Neural cell (in vitro differentiated cells): ENCODE measurements around the gene ROS1. TPM values are rescaled to one million over a fixed set of nuclear protein-coding genes. Genes with fewer than 3 reads are reported as not detected.

ENCODE experiments used
- H2AFZ ChIP-seq: fragments of 200-600, 300-800 bp; sonication (generic), shearing (Covaris generic); 2 replicates; pipeline ENCODE4 v1.6.0; 2014; ENCODE audit warnings: low read depth, mild to moderate bottlenecking, antibody characterized with exemption, low read length, moderate library complexity
- H3F3A ChIP-seq: fragments of 200-600 bp; shearing (Covaris generic); 2 replicates; pipeline ENCODE4 v1.6.1; 2016; ENCODE audit warnings: mild to moderate bottlenecking, moderate library complexity, mixed read lengths, antibody characterized with exemption, low read length; ENCODE audit not compliant: insufficient read depth, poor library complexity, severe bottlenecking
- H3K27ac ChIP-seq: fragments of 200-600, 300-800 bp; sonication (generic), shearing (Covaris generic); 2 replicates; pipeline ENCODE4 v1.5.1; 2014; ENCODE audit warnings: mild to moderate bottlenecking, low read length, moderate library complexity
- H3K27me3 ChIP-seq: fragments of 300-800, 200-600 bp; sonication (generic), shearing (Covaris generic); 2 replicates; pipeline ENCODE4 v1.6.0; 2014; ENCODE audit warnings: mild to moderate bottlenecking, low read depth, low read length, moderate library complexity; ENCODE audit not compliant: insufficient read depth
- H3K36me3 ChIP-seq: fragments of 300-800, 200-600 bp; sonication (generic), shearing (Covaris generic); 2 replicates; pipeline ENCODE4 v1.5.1; 2014; ENCODE audit warnings: mild to moderate bottlenecking, antibody characterized with exemption, low read length, moderate library complexity; ENCODE audit not compliant: insufficient read depth
- H3K4me2 ChIP-seq: fragments of 300-800, 200-600 bp; sonication (generic), shearing (Covaris generic); 2 replicates; pipeline ENCODE4 v1.6.0; 2014; ENCODE audit warnings: mild to moderate bottlenecking, low read length
- H3K4me3 ChIP-seq: fragments of 300-800, 200-600 bp; sonication (generic), shearing (Covaris generic); 2 replicates; pipeline ENCODE4 v1.5.1; 2014; ENCODE audit warnings: mild to moderate bottlenecking, low read length, moderate library complexity
- H3K79me2 ChIP-seq: fragments of 200-600 bp; shearing (Covaris generic); replicated peaks from 2 replicates; pipeline ENCODE4 v1.6.0; 2014; ENCODE audit warnings: mild to moderate bottlenecking, low read length, moderate library complexity; ENCODE audit not compliant: insufficient read depth
- H3K9ac ChIP-seq: fragments of 300-800, 200-600 bp; sonication (generic), shearing (Covaris generic); 2 replicates; pipeline ENCODE4 v1.6.1; 2016; ENCODE audit warnings: mild to moderate bottlenecking, low read length, mixed read lengths
- H3K9me2 ChIP-seq: fragments of 200-600 bp; shearing (Covaris generic); 2 replicates; pipeline ENCODE4 v1.6.1; 2016; ENCODE audit warnings: mild to moderate bottlenecking, low read length, mixed read lengths; ENCODE audit not compliant: insufficient read depth
- H3K9me3 ChIP-seq: fragments of 200-600, 300-800 bp; sonication (generic), shearing (Covaris generic); 2 replicates; pipeline ENCODE4 v1.6.1; 2016; ENCODE audit warnings: mild to moderate bottlenecking, mixed run types, low read length, moderate library complexity, mixed read lengths
- H4K20me1 ChIP-seq: fragments of 200-600 bp; shearing (Covaris generic); 2 replicates; pipeline ENCODE4 v1.6.1; 2016; ENCODE audit warnings: mild to moderate bottlenecking, mixed run types; ENCODE audit not compliant: insufficient read depth
- CTCF ChIP-seq: fragments of 450-650 bp; IDR thresholded peaks from 2 replicates; pipeline ENCODE4 v1.5.1; 2014; ENCODE audit warnings: antibody characterized with exemption, mild to moderate bottlenecking, moderate library complexity; ENCODE audit not compliant: poor library complexity, severe bottlenecking
- EP300 ChIP-seq: fragments of 450-650 bp; conservative IDR thresholded peaks from 2 replicates; pipeline ENCODE4 v1.6.1; 2014; ENCODE audit warnings: antibody characterized with exemption, mild to moderate bottlenecking, moderate library complexity; ENCODE audit not compliant: poor library complexity, severe bottlenecking
- EZH2 ChIP-seq: fragments of 200-600, 300-800 bp; shearing (Covaris generic), sonication (generic); IDR thresholded peaks from 2 replicates; pipeline ENCODE4 v1.6.1; 2014; ENCODE audit warnings: antibody characterized with exemption, low read length, borderline replicate concordance, mild to moderate bottlenecking; ENCODE audit not compliant: insufficient read depth, poor library complexity, severe bottlenecking
- MXI1 ChIP-seq: fragments of 450-650 bp; conservative IDR thresholded peaks from 2 replicates; pipeline ENCODE4 v1.6.1; 2014; ENCODE audit warnings: antibody characterized with exemption, mild to moderate bottlenecking; ENCODE audit not compliant: poor library complexity, severe bottlenecking
- POLR2AphosphoS5 ChIP-seq: IDR thresholded peaks from 2 replicates; pipeline ENCODE4 v1.6.1; 2012
- RAD21 ChIP-seq: fragments of 450-650 bp; conservative IDR thresholded peaks from 2 replicates; pipeline ENCODE4 v1.6.1; 2014; ENCODE audit warnings: antibody characterized with exemption, mild to moderate bottlenecking, moderate library complexity
- SMC3 ChIP-seq: fragments of 450-650 bp; conservative IDR thresholded peaks from 2 replicates; pipeline ENCODE4 v1.6.1; 2014; ENCODE audit warnings: antibody characterized with exemption, mild to moderate bottlenecking, moderate library complexity; ENCODE audit not compliant: poor library complexity
- TAF1 ChIP-seq: IDR thresholded peaks from 2 replicates; pipeline ENCODE4 v1.6.1; 2012; ENCODE audit warnings: low read depth
- polyA plus RNA-seq: library from polyadenylated mRNA; depleted of rRNA; stranded (reverse); fragments of >200 nt; gene quantifications from 2 replicates; pipeline ENCODE4 v1.2.3, GENCODE V29; 2014
- TF ChIP-seq, protein P1 (sequence below): IDR thresholded peaks from 2 replicates; pipeline ENCODE4 v1.6.1; 2012; ENCODE audit warnings: borderline replicate concordance

ROS1 gene
- polyA plus RNA-seq, 1 donor from 2014 or later = not detected

DNA sequence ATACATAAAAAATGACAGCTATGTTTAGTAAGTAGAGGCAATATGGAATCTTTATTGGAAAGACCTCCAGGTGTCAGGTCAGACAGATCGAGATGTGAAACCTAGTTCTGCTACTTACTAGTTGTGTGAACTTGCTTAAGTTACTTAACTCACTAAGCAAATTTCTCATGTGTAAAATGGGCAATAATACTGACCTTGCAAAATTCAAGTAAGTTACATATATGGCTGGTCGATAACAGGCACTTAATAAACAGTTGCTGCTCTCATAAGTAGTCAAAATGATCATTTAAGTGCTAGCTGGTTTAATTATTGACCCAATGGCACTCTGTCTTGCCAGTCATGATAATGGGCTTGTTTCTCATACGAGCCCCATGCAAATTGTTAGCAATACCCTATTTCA is 114.4 kb downstream of the ROS1 start:
- H3K9ac ChIP-seq = no peak overlapping the region
- H3K9me3 ChIP-seq = no peaks in the 10 kb centered on the region
- no peak overlapping the region for H3K4me3 ChIP-seq
- no peak overlapping the region for H3K27ac ChIP-seq
- H3K27me3 ChIP-seq = no peaks in the 10 kb centered on the region
- no peak for TF ChIP-seq POLR2AphosphoS5
- H3K79me2 ChIP-seq = no peaks in the 10 kb centered on the region
- no peak overlapping the region for H3K4me2 ChIP-seq
- H3F3A ChIP-seq = no peaks in the 10 kb centered on the region
- no peaks in the 10 kb centered on the region for H3K9me2 ChIP-seq
- H4K20me1 ChIP-seq = no peaks in the 10 kb centered on the region
- no peaks in the 10 kb centered on the region for H3K36me3 ChIP-seq
- no peak overlapping the region for H2AFZ ChIP-seq

GRCh38 chr6:117309611-117310010 is 116.1 kb downstream of the ROS1 start:
- Histone ChIP-seq H3K9me3 (no peaks in the 10 kb centered on the region), H3K9me2 (no peaks in the 10 kb centered on the region), H4K20me1 (no peaks in the 10 kb centered on the region), H2AFZ (no peak overlapping the region), H3K27me3 (no peaks in the 10 kb centered on the region), H3K9ac (no peak overlapping the region), H3K4me3 (no peak overlapping the region), H3K79me2 (no peaks in the 10 kb centered on the region), H3F3A (no peaks in the 10 kb centered on the region), H3K27ac (no peak overlapping the region), H3K36me3 (no peaks in the 10 kb centered on the region), H3K4me2 (no peak overlapping the region)
- TF ChIP-seq TAF1 (no peak), EZH2 (no peak), POLR2AphosphoS5 (no peak), EP300 (no peak), SMC3 (no peak), RAD21 (no peak), CTCF (no peak), MXI1 (no peak)
- TF ChIP-seq, protein P1, sequence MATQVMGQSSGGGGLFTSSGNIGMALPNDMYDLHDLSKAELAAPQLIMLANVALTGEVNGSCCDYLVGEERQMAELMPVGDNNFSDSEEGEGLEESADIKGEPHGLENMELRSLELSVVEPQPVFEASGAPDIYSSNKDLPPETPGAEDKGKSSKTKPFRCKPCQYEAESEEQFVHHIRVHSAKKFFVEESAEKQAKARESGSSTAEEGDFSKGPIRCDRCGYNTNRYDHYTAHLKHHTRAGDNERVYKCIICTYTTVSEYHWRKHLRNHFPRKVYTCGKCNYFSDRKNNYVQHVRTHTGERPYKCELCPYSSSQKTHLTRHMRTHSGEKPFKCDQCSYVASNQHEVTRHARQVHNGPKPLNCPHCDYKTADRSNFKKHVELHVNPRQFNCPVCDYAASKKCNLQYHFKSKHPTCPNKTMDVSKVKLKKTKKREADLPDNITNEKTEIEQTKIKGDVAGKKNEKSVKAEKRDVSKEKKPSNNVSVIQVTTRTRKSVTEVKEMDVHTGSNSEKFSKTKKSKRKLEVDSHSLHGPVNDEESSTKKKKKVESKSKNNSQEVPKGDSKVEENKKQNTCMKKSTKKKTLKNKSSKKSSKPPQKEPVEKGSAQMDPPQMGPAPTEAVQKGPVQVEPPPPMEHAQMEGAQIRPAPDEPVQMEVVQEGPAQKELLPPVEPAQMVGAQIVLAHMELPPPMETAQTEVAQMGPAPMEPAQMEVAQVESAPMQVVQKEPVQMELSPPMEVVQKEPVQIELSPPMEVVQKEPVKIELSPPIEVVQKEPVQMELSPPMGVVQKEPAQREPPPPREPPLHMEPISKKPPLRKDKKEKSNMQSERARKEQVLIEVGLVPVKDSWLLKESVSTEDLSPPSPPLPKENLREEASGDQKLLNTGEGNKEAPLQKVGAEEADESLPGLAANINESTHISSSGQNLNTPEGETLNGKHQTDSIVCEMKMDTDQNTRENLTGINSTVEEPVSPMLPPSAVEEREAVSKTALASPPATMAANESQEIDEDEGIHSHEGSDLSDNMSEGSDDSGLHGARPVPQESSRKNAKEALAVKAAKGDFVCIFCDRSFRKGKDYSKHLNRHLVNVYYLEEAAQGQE = no peak

DNA sequence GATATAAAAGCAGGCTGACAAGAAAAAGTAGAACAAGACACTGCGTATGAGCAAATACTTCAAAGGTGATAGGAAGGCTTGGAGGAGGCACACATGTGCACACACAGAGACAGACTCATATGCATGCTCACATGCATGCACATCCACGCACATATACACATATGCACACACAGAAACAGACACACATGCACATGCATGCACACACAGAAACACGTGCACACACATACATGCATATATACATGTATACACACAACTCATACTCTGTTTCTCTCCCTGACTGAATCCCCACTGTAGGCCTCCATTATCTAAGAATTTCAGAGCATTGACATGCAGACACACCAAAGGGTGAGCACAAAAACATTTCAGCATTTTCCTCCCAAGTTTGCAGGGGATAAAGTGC is 116.7 kb downstream of the ROS1 start:
- Histone ChIP-seq H3K27ac (no peak overlapping the region), H3K79me2 (no peaks in the 10 kb centered on the region), H3K9ac (no peak overlapping the region), H3K36me3 (no peaks in the 10 kb centered on the region), H3K9me2 (no peaks in the 10 kb centered on the region), H3F3A (no peaks in the 10 kb centered on the region), H3K4me3 (no peak overlapping the region), H4K20me1 (no peaks in the 10 kb centered on the region), H3K9me3 (no peaks in the 10 kb centered on the region), H3K27me3 (no peaks in the 10 kb centered on the region), H3K4me2 (no peak overlapping the region), H2AFZ (no peak overlapping the region)
- TF ChIP-seq SMC3 = no peak
- TF ChIP-seq CTCF = no peak
- TF ChIP-seq EZH2 = no peak
